MM.1S (cell line): Measurements from ENCODE around the gene ZMYND12.

Source experiments
- DNase-seq: peaks from one replicate; pipeline ENCODE4 v3.0.0-alpha.2; 2015
- H2AFZ ChIP-seq: fragments of 300-600 bp; sonication (generic); 2 replicates; pipeline ENCODE4 v1.6.0; 2016; ENCODE audit warnings: antibody characterized with exemption, low read length
- H3F3A ChIP-seq: fragments of 300-600 bp; sonication (generic); 2 replicates; pipeline ENCODE4 v1.6.1; 2016; ENCODE audit warnings: mild to moderate bottlenecking, antibody characterized with exemption, low read length, moderate library complexity, mixed read lengths; ENCODE audit not compliant: insufficient read depth
- H3K27ac ChIP-seq: fragments of 300-600 bp; sonication (generic); 2 replicates; pipeline ENCODE4 v1.5.1; 2016; ENCODE audit warnings: mild to moderate bottlenecking, low read length
- H3K27me3 ChIP-seq: fragments of 300-600 bp; sonication (generic); replicated peaks from 2 replicates; pipeline ENCODE4 v1.6.0; 2016; ENCODE audit warnings: low read length; ENCODE audit not compliant: insufficient read depth
- H3K36me3 ChIP-seq: fragments of 300-600 bp; sonication (generic); replicated peaks from 2 replicates; pipeline ENCODE4 v1.6.1; 2016; ENCODE audit warnings: mild to moderate bottlenecking, low read length, mixed read lengths; ENCODE audit not compliant: insufficient read depth
- H3K4me1 ChIP-seq: fragments of 300-600 bp; sonication (generic); 2 replicates; pipeline ENCODE4 v1.6.1; 2016; ENCODE audit warnings: low read length, mixed read lengths
- H3K4me2 ChIP-seq: fragments of 300-600 bp; sonication (generic); 2 replicates; pipeline ENCODE4 v1.6.0; 2016; ENCODE audit warnings: low read depth, low read length
- H3K4me3 ChIP-seq: fragments of 300-600 bp; sonication (generic); 2 replicates; pipeline ENCODE4 v1.5.1; 2016; ENCODE audit warnings: low read length, mixed read lengths
- H3K79me2 ChIP-seq: fragments of 300-600 bp; sonication (generic); 2 replicates; pipeline ENCODE4 v1.6.1; 2016; ENCODE audit warnings: mixed run types, low read length, mixed read lengths
- H3K9ac ChIP-seq: fragments of 300-600 bp; sonication (generic); 2 replicates; pipeline ENCODE4 v1.6.1; 2016; ENCODE audit warnings: low read length, mixed read lengths
- H3K9me2 ChIP-seq: fragments of 300-600 bp; sonication (generic); replicated peaks from 2 replicates; pipeline ENCODE4 v1.6.1; 2016; ENCODE audit warnings: mild to moderate bottlenecking, low read length, mixed read lengths; ENCODE audit not compliant: insufficient read depth
- H3K9me3 ChIP-seq: fragments of 300-600 bp; sonication (generic); replicated peaks from 2 replicates; pipeline ENCODE4 v1.6.1; 2016; ENCODE audit warnings: mild to moderate bottlenecking, low read length, mixed read lengths; ENCODE audit not compliant: insufficient read depth
- H4K20me1 ChIP-seq: fragments of 300-600 bp; sonication (generic); 2 replicates; pipeline ENCODE4 v1.6.1; 2016; ENCODE audit warnings: mild to moderate bottlenecking, low read length, moderate library complexity, mixed read lengths; ENCODE audit not compliant: insufficient read depth
- EZH2 ChIP-seq: fragments of 300-600 bp; sonication (generic); optimal IDR thresholded peaks from 2 replicates; pipeline ENCODE3; 2017; ENCODE audit warnings: low read depth, mild to moderate bottlenecking, antibody characterized with exemption, low read length, mixed read lengths
- EZH2phosphoT487 ChIP-seq: fragments of 300-600 bp; sonication (generic); IDR thresholded peaks from 2 replicates; pipeline ENCODE4 v1.6.1; 2018; ENCODE audit warnings: antibody characterized with exemption, low read length
- TF ChIP-seq, protein P1 (sequence below): fragments of 300-600 bp; sonication (generic); IDR thresholded peaks from 2 replicates; pipeline ENCODE4 v1.5.1; 2016; ENCODE audit warnings: antibody characterized with exemption, low read length, mixed read lengths

ZMYND12 gene

DNA sequence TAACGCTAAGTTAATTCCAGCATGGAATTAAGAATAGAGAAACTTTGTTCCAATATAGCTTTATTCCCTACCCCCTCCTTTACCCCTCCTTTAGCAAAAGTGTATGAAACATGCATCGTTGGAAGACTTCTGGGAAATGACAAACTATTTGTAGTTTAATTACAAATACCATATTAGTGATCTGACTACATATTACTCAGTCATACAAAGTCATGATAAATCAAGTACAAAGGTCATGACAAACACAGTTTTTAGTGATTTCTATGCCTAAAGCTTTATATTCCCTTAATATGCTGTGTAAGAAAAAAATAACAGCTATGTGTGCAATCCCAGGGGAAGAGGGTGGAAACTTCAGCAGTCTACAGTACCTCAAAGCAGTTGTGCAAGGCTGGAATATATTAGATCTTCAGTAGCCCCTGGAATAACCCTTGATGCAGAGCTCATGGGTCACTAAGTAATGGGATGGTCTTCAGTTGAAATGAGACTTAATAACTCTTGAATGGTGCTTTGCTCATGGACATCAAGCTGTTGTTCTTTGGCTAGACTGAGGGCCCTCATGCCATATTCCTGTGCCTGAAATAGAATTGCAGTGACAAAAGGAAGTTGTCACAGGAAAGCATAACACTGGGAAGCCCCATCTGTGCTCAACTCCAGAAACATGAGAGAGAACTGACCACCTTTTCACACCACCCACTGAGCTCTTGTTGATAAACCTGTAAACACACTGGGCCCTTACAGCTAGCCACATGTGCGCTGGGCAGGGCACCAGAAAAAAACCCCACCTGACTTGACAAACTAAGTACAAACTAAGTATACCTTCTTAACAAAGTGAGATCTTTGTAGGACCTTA, 25.3 kb downstream of the ZMYND12 start:
- no peaks in the 10 kb centered on the region for H3K36me3 ChIP-seq
- H3K4me1 ChIP-seq: no peaks in the 10 kb centered on the region
- no peaks in the 10 kb centered on the region for H3K27me3 ChIP-seq
- no peaks in the 10 kb centered on the region for H3K9me3 ChIP-seq
- no peak overlapping the region for H3K27ac ChIP-seq
- TF ChIP-seq, protein P1, sequence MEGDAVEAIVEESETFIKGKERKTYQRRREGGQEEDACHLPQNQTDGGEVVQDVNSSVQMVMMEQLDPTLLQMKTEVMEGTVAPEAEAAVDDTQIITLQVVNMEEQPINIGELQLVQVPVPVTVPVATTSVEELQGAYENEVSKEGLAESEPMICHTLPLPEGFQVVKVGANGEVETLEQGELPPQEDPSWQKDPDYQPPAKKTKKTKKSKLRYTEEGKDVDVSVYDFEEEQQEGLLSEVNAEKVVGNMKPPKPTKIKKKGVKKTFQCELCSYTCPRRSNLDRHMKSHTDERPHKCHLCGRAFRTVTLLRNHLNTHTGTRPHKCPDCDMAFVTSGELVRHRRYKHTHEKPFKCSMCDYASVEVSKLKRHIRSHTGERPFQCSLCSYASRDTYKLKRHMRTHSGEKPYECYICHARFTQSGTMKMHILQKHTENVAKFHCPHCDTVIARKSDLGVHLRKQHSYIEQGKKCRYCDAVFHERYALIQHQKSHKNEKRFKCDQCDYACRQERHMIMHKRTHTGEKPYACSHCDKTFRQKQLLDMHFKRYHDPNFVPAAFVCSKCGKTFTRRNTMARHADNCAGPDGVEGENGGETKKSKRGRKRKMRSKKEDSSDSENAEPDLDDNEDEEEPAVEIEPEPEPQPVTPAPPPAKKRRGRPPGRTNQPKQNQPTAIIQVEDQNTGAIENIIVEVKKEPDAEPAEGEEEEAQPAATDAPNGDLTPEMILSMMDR: no peak
- TF ChIP-seq EZH2 (no peak), EZH2phosphoT487 (no peak)
- no peak overlapping the region for H2AFZ ChIP-seq
- H4K20me1 ChIP-seq: no peaks in the 10 kb centered on the region
- no peak overlapping the region for H3K9ac ChIP-seq
- no peak overlapping the region for H3K4me2 ChIP-seq
- DNase-seq: no peak
- no peaks in the 10 kb centered on the region for H3K79me2 ChIP-seq
- no peaks in the 10 kb centered on the region for H3F3A ChIP-seq
- H3K9me2 ChIP-seq: no peaks in the 10 kb centered on the region
- H3K4me3 ChIP-seq: no peak overlapping the region

DNA sequence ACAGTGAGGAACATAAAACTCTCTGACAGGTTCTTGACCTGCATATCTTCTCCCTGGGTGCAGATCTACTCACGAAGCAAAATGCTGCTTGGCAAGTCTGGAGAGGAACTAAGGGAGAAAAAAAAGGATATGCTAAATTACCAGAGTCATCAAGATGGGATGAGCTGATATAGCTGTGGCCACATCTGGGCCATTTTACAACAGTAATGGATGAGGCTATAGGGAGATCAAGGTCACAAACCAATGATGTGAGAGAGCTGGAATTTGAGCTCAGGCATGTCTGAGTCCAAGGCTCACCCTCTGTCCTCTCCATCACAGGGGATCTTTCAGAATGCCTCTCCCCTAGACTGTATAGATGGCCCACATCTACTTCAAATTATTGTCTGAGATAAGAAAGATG, 26.2 kb downstream of the ZMYND12 start:
- H3K27ac ChIP-seq: no peak overlapping the region
- H3K9me2 ChIP-seq: no peaks in the 10 kb centered on the region
- H3F3A ChIP-seq: no peaks in the 10 kb centered on the region
- no peaks in the 10 kb centered on the region for H3K36me3 ChIP-seq
- H3K79me2 ChIP-seq: no peaks in the 10 kb centered on the region
- H3K4me1 ChIP-seq: no peaks in the 10 kb centered on the region
- no peak overlapping the region for H2AFZ ChIP-seq
- TF ChIP-seq, protein P1: no peak
- H3K4me3 ChIP-seq: no peak overlapping the region
- H3K4me2 ChIP-seq: no peak overlapping the region
- H3K27me3 ChIP-seq: no peaks in the 10 kb centered on the region
- H3K9me3 ChIP-seq: no peaks in the 10 kb centered on the region
- H4K20me1 ChIP-seq: no peaks in the 10 kb centered on the region
- H3K9ac ChIP-seq: no peak overlapping the region
- no peak for DNase-seq

DNA sequence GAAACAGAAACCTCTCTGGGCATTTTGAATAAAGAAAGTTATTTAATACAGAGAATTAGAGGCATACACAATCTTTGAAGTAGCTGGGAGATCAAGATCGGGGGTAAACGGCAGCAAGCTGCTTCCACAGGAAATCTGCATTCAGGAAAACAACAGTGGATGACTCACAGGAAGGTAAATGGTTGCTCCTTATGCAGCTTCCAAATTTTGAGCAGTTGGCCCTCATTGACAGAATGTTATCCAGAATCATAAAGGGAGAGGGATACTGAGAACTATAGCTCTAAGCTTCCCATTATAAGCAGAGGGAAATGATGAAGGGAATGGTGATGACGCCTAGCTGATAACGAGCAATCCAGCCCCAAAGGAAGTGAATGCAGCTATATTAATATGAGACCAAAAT, 28.6 kb downstream of the ZMYND12 start:
- Histone ChIP-seq H3K4me2 (no peak overlapping the region), H3K36me3 (no peaks in the 10 kb centered on the region), H3K4me1 (no peaks in the 10 kb centered on the region), H3K27ac (no peak overlapping the region), H3K9ac (no peak overlapping the region), H3K27me3 (no peaks in the 10 kb centered on the region), H3K9me3 (no peaks in the 10 kb centered on the region), H2AFZ (no peak overlapping the region), H3K9me2 (no peaks in the 10 kb centered on the region), H3F3A (no peaks in the 10 kb centered on the region), H3K79me2 (no peaks in the 10 kb centered on the region), H3K4me3 (no peak overlapping the region), H4K20me1 (no peaks in the 10 kb centered on the region)
- no peak for DNase-seq
- TF ChIP-seq, protein P1: no peak
- TF ChIP-seq EZH2: no peak
- TF ChIP-seq EZH2phosphoT487: no peak
